Stimulated activated naive CD8-positive, alpha-beta T cell treated with anti-CD3 and anti-CD28 coated beads, Interleukin-15, Interleukin-2, amounts not matched to agents 100 ng/mL and 50 ng/mL, for 24 hours (primary cell): Measurements from ENCODE around the gene TMEM39A.

Source experiments
- H3K27ac Mint-ChIP-seq: one replicate; pipeline ENCODE4 v1.8.0; 2021; ENCODE audit warnings: mild to moderate bottlenecking, mixed read lengths
- H3K27me3 Mint-ChIP-seq: one replicate; pipeline ENCODE4 v1.8.0; 2021; ENCODE audit warnings: mixed read lengths
- H3K36me3 Mint-ChIP-seq: one replicate; pipeline ENCODE4 v1.8.0; 2021; ENCODE audit warnings: low read depth, mixed read lengths
- H3K4me1 Mint-ChIP-seq: one replicate; pipeline ENCODE4 v1.8.0; 2021; ENCODE audit warnings: low read depth, mixed read lengths
- H3K4me3 Mint-ChIP-seq: one replicate; pipeline ENCODE4 v1.8.0; 2021; ENCODE audit warnings: mild to moderate bottlenecking, mixed read lengths
- H3K9me3 Mint-ChIP-seq: one replicate; pipeline ENCODE4 v1.8.0; 2021; ENCODE audit warnings: mixed read lengths

The TMEM39A gene

DNA sequence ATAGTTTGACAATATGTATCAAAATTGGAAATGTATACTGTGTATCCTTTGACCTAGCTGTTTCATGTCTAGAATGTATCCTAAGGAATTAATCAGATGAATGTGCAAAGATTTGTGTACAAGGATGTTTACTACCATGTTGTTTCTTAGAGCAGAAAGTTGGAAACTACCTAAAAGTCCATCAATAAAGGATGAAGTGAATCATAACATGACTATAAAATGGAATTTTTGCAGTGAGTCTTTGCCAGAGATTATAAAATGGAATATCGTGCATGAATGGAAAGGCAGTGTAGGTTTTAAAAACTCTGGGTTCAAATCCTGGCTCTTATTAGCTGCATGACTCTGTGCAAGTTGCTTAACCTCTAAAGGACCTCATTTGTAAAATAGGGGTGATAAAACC, 19.7 kb upstream of the TMEM39A start:
- H3K27me3 Mint-ChIP-seq: no peaks in the 10 kb centered on the region
- H3K4me3 Mint-ChIP-seq: no peak overlapping the region
- H3K9me3 Mint-ChIP-seq: no peaks in the 10 kb centered on the region
- peaks cover 50% of the 10 kb centered on the region for H3K36me3 Mint-ChIP-seq
- H3K4me1 Mint-ChIP-seq: no peaks in the 10 kb centered on the region
- H3K27ac Mint-ChIP-seq: no peak overlapping the region

DNA sequence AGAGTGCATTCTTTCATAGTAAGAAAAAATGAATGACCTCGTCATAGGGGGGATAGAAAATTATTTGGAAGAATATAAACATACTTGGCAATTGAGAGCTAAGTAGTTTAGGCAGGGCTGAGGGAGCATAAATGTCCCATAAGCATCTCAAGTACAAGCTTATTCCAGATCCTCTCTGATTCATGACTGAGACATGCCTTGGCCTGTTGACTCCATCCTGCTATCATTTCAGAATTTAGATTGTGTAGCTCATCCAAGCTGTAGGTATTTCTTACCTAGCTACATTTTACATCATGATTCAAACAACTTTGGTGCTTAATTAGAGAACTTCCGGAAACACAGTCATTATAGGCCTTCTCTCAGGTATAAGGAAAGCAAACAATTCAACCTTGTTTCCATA, 17.7 kb upstream of the TMEM39A start:
- Mint-ChIP-seq H3K36me3 (peaks cover 52% of the 10 kb centered on the region), H3K9me3 (no peaks in the 10 kb centered on the region), H3K4me3 (no peak overlapping the region), H3K4me1 (no peaks in the 10 kb centered on the region), H3K27me3 (no peaks in the 10 kb centered on the region), H3K27ac (no peak overlapping the region)

DNA sequence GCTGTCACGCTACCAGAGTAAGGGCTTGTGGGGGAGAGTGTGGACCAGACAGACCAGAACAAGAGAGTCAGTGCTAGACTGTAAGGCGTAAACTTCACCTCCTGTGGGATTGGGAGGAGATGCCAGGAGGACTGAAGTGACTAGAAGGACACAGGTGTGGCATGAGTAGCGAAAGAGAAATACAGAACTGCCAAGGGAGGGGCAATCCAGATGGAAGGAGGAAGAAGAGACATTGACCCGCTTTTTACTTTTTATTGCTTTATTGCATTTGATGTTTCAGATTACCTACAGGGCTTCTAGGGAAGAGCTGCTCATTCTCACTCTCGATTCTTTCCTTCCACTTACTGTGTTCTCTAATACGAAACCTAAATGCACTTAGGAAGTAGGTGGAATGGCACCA, 7.5 kb upstream of the TMEM39A start:
- no peaks in the 10 kb centered on the region for H3K27me3 Mint-ChIP-seq
- peak overlapping the region; percentile 6 for H3K27ac Mint-ChIP-seq
- no peaks in the 10 kb centered on the region for H3K9me3 Mint-ChIP-seq
- peaks cover 30% of the 10 kb centered on the region for H3K4me1 Mint-ChIP-seq
- peaks cover 18% of the 10 kb centered on the region for H3K36me3 Mint-ChIP-seq
- peak overlapping the region; percentile 96 for H3K4me3 Mint-ChIP-seq

GRCh38 chr3:119469418-119470189, 6.2 kb upstream of the TMEM39A start:
- no peaks in the 10 kb centered on the region for H3K9me3 Mint-ChIP-seq
- no peaks in the 10 kb centered on the region for H3K27me3 Mint-ChIP-seq
- H3K4me1 Mint-ChIP-seq: peaks cover 30% of the 10 kb centered on the region
- H3K36me3 Mint-ChIP-seq: peaks cover 12% of the 10 kb centered on the region
- peak overlapping the region; percentile 96 for H3K4me3 Mint-ChIP-seq
- peak overlapping the region; percentile 88 for H3K27ac Mint-ChIP-seq

DNA sequence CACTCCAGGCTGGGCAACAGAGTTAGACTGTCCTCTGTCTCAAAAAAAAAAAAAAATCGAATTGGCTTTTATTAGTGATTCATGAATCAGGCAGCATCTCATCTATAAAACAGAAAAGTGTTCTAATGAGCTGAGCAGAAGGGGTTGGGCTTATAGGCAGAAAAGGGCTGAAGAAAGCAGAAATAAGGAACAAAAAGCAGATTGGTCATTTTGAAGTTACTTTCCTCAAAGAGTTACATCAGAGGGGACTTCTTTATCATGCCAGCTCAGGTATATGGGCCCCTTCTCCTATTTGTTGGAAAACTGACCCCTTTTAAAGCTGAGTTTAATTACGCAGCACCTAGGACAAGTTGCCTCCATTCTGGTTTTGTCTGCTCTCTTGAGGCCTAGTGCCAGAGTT, 4.6 kb upstream of the TMEM39A start:
- Mint-ChIP-seq H3K4me1 (peaks cover 41% of the 10 kb centered on the region), H3K27me3 (no peaks in the 10 kb centered on the region), H3K36me3 (peaks cover 17% of the 10 kb centered on the region), H3K9me3 (peaks cover 3% of the 10 kb centered on the region), H3K4me3 (peak overlapping the region; percentile 96), H3K27ac (peak overlapping the region; percentile 90)

DNA sequence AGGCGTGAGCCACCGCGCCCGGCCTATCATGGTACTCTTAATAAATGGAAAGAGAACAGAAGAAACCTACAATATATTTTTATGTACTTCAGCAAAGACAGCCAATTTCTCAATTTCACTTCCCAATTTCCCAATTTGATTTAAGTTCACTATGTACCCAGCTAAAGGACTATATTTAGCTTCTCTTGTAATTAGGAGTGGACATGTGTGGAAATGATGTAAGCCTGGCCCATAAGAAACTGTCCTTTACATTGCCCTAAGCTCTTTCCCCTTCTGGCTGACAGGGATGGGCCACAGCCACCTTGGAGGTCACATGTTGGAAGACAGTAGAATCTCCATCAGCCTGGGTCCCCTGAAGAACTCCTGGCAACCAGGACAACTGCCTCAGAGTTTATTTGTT, 6.2 kb downstream of the TMEM39A start:
- Mint-ChIP-seq H3K27me3 (no peaks in the 10 kb centered on the region), H3K4me3 (no peak overlapping the region), H3K36me3 (peaks cover 76% of the 10 kb centered on the region)

DNA sequence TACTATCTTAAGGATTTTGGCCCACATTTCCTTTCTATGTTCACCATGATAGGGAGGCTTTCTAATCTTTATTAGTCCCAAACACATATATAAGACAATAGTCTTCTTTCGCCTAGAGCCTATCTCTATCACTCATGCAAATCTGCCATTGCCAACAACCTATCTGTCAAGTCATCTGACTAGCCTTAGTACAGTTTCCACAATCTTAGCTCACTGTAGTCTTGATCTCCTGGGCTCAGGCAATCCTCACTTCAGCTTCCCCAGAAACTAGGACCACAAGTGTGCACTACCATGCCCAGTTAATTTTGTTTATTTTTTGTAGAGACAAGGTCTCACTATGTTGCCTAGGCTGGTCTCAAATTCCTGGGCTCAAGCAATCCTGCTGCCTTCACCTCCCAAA, 6.9 kb downstream of the TMEM39A start:
- Mint-ChIP-seq H3K36me3 (peaks cover 80% of the 10 kb centered on the region), H3K4me1 (peaks cover 9% of the 10 kb centered on the region), H3K27ac (no peak overlapping the region)

More for the DNA sequence above, 6.2 kb downstream of the TMEM39A start:
- peaks cover 17% of the 10 kb centered on the region for H3K4me1 Mint-ChIP-seq
- H3K9me3 Mint-ChIP-seq: no peaks in the 10 kb centered on the region
- H3K27ac Mint-ChIP-seq: no peak overlapping the region

GRCh38 chr3:119453822-119454221, 9.6 kb downstream of the TMEM39A start:
- no peaks in the 10 kb centered on the region for H3K9me3 Mint-ChIP-seq
- H3K4me3 Mint-ChIP-seq: no peak overlapping the region
- H3K4me1 Mint-ChIP-seq: no peaks in the 10 kb centered on the region
- H3K36me3 Mint-ChIP-seq: peaks cover 73% of the 10 kb centered on the region
- H3K27me3 Mint-ChIP-seq: no peaks in the 10 kb centered on the region
- no peak overlapping the region for H3K27ac Mint-ChIP-seq

More for the DNA sequence above, 6.9 kb downstream of the TMEM39A start:
- no peak overlapping the region for H3K4me3 Mint-ChIP-seq
- no peaks in the 10 kb centered on the region for H3K9me3 Mint-ChIP-seq
- no peaks in the 10 kb centered on the region for H3K27me3 Mint-ChIP-seq

- peaks cover 66% of the 10 kb centered on the region for H3K36me3 Mint-ChIP-seq
Measured at GRCh38 chr3:119444590-119444989, 18.8 kb downstream of the TMEM39A start.

GRCh38 chr3:119443179-119443578, 20.2 kb downstream of the TMEM39A start:
- no peaks in the 10 kb centered on the region for H3K9me3 Mint-ChIP-seq
- no peak overlapping the region for H3K27ac Mint-ChIP-seq
- H3K4me1 Mint-ChIP-seq: peaks cover 6% of the 10 kb centered on the region
- no peak overlapping the region for H3K4me3 Mint-ChIP-seq
- peaks cover 59% of the 10 kb centered on the region for H3K36me3 Mint-ChIP-seq
- no peaks in the 10 kb centered on the region for H3K27me3 Mint-ChIP-seq

More at GRCh38 chr3:119444590-119444989, 18.8 kb downstream of the TMEM39A start:
- H3K27me3 Mint-ChIP-seq: no peaks in the 10 kb centered on the region
- H3K9me3 Mint-ChIP-seq: no peaks in the 10 kb centered on the region
- no peak overlapping the region for H3K4me3 Mint-ChIP-seq
- H3K27ac Mint-ChIP-seq: peak overlapping the region; percentile 55
- H3K4me1 Mint-ChIP-seq: peaks cover 6% of the 10 kb centered on the region

DNA sequence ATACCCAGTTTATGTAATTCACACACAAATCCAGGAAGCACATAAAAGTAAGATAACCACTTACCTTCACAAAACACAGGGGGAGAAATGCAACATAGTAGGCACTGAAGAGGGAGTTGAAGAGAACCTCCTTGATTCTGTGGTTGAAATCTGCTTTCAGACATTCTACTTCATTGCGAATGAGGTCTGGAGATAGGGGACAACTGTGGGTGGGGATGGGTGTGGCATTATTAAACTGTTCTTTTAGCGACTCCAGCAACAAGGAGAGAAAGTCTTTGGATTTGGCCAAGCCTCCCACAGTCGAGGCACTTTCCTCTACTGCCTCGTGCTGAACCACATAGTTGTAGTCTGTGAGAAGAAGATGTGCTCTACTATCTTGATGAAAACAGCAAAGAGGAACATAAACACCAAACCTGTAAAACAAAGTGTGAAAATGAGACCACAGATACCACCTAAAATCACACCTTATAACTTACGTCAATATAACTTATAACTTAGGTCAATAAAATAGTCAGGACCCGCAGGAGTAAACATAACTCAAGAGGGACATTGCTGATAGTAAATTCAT, 25.6 kb downstream of the TMEM39A start:
- no peak overlapping the region for H3K4me3 Mint-ChIP-seq
- H3K4me1 Mint-ChIP-seq: no peaks in the 10 kb centered on the region
- H3K27ac Mint-ChIP-seq: no peak overlapping the region
- H3K36me3 Mint-ChIP-seq: peaks cover 80% of the 10 kb centered on the region
- H3K9me3 Mint-ChIP-seq: no peaks in the 10 kb centered on the region
- H3K27me3 Mint-ChIP-seq: no peaks in the 10 kb centered on the region

DNA sequence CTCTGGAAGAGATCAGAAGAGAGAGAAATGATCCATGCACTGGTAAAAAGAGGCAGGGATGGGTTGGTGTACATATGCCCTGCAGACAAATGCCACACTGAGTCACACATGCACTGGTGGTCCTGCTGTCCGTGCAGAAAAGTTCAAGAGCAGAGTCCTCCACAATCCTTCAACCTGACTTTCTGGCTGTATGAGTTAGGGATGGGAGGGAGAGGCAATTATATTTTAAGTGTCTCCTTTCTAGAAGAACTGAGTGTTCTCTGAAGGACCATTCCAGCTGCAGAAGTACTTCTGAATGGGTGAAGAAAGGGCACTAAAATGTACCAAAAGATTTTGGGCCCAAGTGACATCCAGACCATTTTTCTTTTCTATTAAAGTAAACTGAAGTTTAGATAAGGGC, 26.4 kb downstream of the TMEM39A start:
- H3K4me1 Mint-ChIP-seq: no peaks in the 10 kb centered on the region
- H3K9me3 Mint-ChIP-seq: peaks cover under 1% of the 10 kb centered on the region
- H3K4me3 Mint-ChIP-seq: no peak overlapping the region
- peak overlapping the region; percentile 5 for H3K27ac Mint-ChIP-seq
- no peaks in the 10 kb centered on the region for H3K27me3 Mint-ChIP-seq
- H3K36me3 Mint-ChIP-seq: peaks cover 79% of the 10 kb centered on the region

GRCh38 chr3:119434703-119435102, 28.7 kb downstream of the TMEM39A start:
- no peak overlapping the region for H3K27ac Mint-ChIP-seq
- H3K4me1 Mint-ChIP-seq: no peaks in the 10 kb centered on the region
- H3K4me3 Mint-ChIP-seq: no peak overlapping the region
- H3K9me3 Mint-ChIP-seq: peaks cover 23% of the 10 kb centered on the region
- no peaks in the 10 kb centered on the region for H3K27me3 Mint-ChIP-seq
- H3K36me3 Mint-ChIP-seq: peaks cover 84% of the 10 kb centered on the region

GRCh38 chr3:119433613-119434325, 29.6 kb downstream of the TMEM39A start:
- Mint-ChIP-seq H3K4me1 (no peaks in the 10 kb centered on the region), H3K9me3 (peaks cover 29% of the 10 kb centered on the region), H3K27me3 (no peaks in the 10 kb centered on the region), H3K4me3 (no peak overlapping the region), H3K27ac (no peak overlapping the region), H3K36me3 (peaks cover 93% of the 10 kb centered on the region)

- H3K27ac Mint-ChIP-seq: no peak overlapping the region
- H3K27me3 Mint-ChIP-seq: no peaks in the 10 kb centered on the region
- no peak overlapping the region for H3K4me3 Mint-ChIP-seq
- no peaks in the 10 kb centered on the region for H3K4me1 Mint-ChIP-seq
- H3K36me3 Mint-ChIP-seq: peaks cover 64% of the 10 kb centered on the region
- H3K9me3 Mint-ChIP-seq: peaks cover 52% of the 10 kb centered on the region
Measured at GRCh38 chr3:119428538-119428937, 34.9 kb downstream of the TMEM39A start.
